MM.1S (cell line): Measurements from ENCODE around the gene CREG1.

Source experiments
- EZH2 ChIP-seq: fragments of 300-600 bp; sonication (generic); optimal IDR thresholded peaks from 2 replicates; pipeline ENCODE3; 2017; ENCODE audit warnings: low read depth, mild to moderate bottlenecking, antibody characterized with exemption, low read length, mixed read lengths
- EZH2phosphoT487 ChIP-seq: fragments of 300-600 bp; sonication (generic); IDR thresholded peaks from 2 replicates; pipeline ENCODE4 v1.6.1; 2018; ENCODE audit warnings: antibody characterized with exemption, low read length
- TF ChIP-seq, protein P1 (sequence below): fragments of 300-600 bp; sonication (generic); IDR thresholded peaks from 2 replicates; pipeline ENCODE4 v1.5.1; 2016; ENCODE audit warnings: antibody characterized with exemption, low read length, mixed read lengths

DNA sequence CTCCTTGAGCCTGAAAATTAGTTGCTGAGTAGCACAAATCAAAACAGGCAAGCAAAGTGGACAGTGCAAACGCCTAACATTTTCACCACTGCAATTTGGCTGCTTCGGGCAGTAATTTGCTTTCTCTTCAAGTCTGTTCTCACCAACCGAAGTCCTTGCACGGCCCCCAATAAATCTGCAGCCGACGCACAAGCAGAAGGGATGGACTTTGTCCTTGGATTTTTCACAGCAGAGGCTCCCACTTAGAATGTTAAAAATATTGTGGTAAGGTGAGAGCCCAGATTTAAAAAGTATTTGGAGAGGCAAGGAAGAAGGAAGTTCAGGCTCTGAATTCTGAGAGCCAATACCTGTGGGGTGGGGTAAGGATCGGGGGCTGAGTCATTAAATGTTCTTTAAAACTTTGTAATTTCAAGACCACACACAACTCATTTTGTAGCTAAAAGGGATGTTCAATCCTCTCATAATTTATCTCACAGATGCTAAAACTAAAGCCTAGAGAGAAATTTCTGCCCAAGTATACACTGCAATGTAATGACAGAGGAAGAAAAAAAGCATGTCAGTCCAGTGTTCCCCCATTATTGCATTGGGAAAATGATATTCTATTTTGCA lies 41.4 kb downstream of the CREG1 start:
- TF ChIP-seq, protein P1, sequence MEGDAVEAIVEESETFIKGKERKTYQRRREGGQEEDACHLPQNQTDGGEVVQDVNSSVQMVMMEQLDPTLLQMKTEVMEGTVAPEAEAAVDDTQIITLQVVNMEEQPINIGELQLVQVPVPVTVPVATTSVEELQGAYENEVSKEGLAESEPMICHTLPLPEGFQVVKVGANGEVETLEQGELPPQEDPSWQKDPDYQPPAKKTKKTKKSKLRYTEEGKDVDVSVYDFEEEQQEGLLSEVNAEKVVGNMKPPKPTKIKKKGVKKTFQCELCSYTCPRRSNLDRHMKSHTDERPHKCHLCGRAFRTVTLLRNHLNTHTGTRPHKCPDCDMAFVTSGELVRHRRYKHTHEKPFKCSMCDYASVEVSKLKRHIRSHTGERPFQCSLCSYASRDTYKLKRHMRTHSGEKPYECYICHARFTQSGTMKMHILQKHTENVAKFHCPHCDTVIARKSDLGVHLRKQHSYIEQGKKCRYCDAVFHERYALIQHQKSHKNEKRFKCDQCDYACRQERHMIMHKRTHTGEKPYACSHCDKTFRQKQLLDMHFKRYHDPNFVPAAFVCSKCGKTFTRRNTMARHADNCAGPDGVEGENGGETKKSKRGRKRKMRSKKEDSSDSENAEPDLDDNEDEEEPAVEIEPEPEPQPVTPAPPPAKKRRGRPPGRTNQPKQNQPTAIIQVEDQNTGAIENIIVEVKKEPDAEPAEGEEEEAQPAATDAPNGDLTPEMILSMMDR, result no peak
- TF ChIP-seq EZH2phosphoT487 (no peak), EZH2 (no peak)
